ENCODE data around the gene NOXA1.

NOXA1 gene

DNA sequence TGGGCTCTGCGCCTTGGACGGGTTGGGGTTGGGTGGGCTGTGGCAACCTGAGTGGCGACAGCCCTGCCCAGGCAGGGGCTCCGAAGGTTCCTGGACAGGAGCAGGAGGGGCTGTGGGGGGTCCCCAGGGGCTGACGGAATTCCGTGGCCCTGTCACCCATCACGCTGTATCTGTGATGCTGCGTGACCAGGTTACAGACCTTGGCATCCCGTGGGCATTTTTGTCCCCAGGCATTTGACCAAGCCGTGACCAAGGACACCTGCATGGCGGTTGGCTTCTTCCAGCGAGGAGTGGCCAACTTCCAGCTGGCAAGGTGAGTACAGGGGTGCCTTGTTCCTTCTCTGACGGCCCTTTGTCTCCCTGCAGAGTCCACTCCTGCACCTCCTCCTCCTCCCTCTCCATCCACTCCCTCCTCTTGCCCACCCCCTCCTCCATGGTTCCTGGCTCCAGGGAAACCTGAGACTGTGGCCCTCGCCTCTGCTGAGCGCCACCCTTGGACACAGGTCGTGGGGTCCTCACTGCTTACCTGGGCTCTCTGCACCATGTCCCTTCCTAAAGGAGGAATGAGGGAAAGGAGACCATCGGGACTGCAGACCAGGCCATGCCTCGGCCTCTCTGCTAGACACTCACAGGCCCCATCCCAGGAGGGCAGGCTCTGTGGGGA, 3.0 kb downstream of the NOXA1 start:
- no peak for DNase-seq (ENCODE audit: low read depth)

DNA sequence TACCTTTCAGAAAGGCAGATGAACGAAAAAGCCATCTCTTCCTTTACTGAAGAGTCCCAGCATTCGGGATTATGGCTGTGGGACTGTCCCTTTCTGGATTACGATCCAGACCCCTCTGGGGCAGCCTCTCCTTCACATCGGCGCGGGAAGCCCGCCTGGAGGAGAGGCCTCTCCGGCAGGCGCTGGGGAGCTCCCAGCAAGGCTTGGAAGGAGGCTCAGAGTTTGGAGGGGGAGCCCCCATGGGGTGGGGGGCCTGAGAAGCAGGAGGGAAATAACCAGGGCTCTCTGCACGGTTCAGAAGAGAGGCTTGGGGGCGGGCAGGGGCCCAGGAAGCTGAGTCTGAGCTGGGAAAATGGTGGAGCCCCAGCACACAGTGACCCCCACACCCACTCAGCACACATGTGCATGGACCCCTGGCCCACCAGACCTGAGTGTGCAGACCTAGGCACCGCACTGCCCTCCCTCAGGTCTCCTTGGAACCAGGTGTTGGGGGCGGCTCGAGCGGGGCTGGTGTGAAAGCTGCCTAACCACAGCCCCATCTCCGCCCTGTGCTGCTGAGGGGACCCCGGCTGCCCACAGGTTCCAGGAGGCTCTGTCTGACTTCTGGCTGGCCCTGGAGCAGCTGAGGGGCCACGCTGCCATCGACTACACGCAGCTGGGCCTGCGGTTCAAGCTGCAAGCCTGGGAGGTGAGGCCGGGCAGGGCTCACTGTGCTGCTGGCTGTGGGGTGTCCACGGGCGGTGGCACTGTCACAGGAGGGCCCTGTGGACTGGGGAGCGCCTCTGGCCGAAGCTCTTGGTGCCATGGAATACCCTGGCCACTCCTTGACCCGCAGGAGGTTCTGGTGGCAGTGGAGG, 4.5 kb downstream of the NOXA1 start:
- no peak for DNase-seq (ENCODE audit: low read depth)

DNA sequence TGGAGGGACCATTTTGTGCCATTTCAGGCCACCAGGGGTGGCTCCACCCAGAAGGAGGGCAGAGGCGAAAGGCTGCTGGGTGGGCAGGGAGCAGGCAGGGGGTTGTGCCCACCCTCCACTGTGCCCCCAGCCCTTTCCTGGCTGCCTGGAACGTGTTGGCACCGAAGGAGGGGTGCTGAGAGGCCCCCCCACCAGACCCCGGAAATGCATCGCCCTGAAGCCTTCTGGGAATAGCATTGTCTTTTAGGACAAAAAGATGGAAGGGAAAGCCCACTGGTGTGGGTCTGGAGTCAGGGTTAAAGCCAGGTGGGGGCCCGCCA, 5.1 kb downstream of the NOXA1 start:
- no peak for DNase-seq (ENCODE audit: low read depth)

DNA sequence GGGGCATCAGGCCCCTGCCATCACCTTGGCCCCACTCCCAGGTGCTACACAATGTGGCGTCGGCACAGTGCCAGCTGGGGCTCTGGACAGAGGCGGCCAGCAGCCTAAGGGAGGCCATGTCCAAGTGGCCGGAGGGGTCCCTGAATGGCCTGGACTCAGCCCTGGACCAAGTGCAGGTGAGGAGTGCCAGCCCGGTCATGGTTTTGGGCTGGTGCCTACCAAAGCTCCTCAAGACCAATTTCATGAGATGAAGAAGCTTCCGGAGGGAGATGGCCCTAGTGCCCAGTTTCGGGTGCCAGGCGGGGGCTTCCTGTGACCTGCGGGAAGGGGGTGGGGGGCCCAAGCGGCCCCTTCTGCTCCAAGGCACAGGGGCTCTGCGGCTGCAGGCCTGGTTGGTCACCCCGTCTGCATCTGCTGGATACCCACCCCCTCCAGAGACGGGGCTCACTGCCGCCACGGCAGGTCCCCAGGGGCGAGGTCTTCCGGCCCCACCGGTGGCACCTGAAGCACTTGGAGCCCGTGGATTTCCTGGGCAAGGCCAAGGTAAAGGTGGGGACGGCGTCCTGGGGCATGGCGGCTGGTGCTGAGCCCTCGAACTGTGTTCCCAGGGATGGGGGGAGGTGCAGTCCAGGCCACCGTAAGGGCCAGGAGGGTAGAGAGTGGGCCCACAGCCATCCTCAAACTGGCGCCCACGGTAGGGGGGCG, 5.8 kb downstream of the NOXA1 start:
- no peak for DNase-seq (ENCODE audit: low read depth)

DNA sequence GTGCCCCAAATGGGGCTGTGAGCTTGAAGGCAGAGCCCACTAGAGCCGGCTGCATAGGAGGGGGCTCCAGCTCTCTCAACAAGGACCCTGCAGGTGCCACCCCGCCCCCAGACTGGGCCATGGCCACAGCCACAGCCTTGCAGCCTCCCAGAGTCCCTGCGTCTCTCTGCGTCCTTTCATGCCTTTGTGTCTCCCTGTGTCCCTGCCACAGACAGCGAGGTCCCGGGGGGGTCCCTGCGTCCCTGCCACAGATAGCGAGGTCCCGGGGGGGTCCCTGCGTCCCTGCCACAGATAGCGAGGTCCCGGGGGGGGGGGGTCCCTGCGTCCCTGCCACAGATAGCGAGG, 6.3 kb downstream of the NOXA1 start:
- DNase-seq (ENCODE audit: low read depth): no peak

DNA sequence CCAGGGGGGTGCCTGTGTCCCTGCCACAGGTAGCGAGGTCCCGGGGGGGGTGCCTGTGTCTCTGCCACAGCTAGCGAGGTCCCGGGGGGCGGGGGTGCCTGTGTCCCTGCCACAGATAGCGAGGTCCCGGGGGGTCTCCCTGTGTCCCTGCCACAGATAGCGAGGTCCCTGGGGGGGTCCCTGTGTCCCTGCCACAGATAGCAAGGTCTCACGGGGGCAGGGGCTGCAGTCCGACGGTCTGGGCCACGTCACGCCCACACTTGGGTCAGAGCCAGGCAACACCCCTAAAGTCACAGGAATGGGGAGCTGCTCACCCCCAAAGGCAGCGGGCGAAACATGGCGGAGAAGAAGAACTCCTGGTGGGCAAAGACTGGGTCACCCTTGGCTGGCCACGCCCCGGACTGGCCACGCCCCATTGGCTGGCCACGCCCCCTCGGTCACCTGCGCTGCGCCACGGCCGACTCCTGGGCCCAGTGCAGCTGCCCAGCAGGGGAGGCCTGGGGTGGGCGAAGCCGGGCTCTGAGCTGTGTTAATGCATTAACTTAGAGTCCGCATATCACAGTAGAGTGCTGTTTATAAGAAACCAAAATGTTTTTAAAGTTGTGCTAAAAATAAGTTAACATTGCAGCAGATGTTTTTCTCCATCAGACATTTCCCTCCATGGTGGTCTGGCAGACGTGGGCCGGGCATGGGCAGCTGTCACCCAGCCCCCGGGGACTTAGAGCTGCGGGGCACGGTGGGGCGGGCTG, 7.0 kb downstream of the NOXA1 start:
- DNase-seq (ENCODE audit: low read depth): no peak

DNA sequence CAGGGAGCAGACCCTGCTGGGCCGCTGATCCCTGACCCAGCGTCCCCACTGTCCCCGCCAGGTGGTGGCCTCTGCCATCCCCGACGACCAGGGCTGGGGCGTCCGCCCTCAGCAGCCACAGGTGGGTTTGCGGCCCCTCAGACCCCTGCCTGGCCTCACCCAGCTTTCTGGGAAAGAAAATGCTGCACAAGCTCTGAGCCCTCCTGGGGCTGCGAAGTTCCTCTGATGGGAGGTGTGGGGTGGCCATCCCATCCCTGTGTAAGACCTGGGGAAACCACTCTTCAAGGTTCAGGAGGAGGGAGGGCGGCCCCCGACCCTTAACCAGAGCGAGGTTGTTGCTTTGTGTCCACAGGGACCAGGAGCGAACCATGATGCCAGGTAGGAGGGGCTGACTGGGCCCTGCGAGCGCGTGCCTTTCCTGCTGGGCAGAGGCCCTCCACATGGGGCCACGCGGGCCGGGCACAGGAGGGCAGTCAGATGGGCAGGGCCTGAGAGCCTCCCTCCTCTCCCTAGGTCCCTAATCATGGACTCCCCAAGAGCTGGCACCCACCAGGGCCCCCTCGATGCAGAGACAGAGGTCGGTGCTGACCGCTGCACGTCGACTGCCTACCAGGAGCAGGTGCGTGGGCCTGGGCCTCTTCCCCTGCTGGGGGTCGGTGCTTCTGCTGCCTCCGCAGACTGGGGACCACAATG, 7.7 kb downstream of the NOXA1 start:
- no peak for DNase-seq (ENCODE audit: low read depth)

DNA sequence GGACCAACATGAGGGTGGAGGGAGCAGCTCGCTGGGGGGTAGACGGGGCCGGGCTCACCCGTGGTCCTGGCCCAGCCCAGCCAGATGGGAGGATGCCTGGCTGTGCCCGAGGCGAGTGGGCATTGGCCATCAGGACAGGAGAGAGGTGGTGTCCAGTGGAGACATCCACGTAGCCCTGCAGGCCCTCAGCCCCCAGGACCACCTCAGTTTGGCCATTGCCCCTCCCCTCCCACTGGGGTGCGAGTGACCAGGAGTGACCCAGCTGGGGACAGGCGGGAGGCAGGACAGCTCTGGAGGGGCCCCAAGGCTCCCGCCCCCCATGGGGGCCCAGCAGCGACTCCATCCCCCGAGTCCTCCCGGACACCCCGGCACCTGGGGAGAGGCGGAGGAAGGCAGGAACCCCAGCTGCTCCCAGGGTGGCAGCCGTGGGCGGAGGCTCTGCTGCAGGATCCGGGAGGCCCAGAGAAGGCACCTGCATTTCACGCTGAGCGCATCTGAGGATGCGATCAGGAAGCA, 8.3 kb downstream of the NOXA1 start:
- no peak for DNase-seq (ENCODE audit: low read depth)

DNA sequence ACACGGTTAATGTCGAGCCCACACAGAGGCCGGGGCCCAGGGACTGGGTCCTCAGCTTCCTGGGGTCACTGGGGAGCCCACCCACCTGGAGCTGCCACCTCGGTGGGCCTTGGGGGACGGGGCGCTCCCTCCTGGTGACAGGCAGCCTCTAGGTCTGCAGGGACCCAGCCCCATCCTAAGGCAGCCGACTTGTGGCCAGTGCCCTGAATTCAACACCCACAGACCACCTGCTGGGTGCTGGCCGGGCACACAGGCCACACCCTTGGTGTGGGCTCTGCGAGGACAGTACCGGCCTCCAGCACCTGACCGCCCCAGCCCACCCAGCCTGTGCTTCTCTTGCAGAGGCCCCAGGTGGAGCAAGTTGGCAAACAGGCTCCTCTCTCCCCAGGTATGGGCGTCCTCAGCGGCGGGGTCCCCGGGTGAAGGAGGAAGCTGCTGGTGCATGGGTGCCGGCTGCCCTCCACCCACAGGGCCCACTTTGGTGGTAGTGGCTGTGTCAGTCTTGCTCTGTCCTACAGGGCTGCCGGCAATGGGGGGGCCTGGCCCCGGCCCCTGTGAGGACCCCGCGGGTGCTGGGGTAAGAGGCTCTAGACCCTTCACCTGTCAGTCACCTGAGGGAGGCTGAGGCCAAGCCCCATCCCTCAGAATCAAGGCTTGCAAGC, 9.6 kb downstream of the NOXA1 start:
- DNase-seq (ENCODE audit: low read depth): no peak

DNA sequence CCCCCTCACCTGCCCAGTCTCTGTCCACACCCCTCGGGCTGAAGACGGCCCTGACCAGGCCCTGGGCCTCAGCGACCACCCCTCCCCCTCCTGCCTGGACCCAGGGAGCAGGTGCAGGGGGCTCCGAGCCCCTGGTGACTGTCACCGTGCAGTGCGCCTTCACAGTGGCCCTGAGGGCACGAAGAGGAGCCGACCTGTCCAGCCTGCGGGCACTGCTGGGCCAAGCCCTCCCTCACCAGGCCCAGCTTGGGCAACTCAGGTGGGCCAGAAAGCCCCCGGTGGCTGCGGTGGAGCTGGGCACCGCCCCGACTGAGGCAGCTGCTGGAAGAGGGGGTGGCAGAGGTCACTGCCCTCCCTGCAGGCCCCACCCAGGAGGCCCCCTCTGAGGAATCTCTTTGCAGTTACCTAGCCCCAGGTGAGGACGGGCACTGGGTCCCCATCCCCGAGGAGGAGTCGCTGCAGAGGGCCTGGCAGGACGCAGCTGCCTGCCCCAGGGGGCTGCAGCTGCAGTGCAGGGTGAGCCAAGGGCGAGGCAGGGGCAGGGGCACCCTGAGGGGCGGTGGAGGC, 10.2 kb downstream of the NOXA1 start:
- no peak for DNase-seq (ENCODE audit: low read depth)

DNA sequence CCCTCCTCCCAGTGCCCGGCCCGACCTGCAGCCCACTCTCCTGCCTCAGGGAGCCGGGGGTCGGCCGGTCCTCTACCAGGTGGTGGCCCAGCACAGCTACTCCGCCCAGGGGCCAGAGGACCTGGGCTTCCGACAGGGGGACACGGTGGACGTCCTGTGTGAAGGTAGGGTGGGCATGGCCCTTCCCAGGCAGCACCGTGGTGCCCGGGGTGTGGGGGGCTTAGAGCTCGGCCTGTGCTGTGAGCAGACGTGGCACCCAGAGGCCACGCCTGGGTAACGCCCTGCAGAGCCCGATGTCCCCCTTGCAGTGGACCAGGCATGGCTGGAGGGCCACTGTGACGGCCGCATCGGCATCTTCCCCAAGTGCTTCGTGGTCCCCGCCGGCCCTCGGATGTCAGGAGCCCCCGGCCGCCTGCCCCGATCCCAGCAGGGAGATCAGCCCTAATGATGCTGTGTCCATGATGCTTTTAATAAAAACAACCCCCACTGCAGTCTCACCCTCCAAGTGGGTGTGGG, 10.8 kb downstream of the NOXA1 start:
- no peak for DNase-seq (ENCODE audit: low read depth)

DNA sequence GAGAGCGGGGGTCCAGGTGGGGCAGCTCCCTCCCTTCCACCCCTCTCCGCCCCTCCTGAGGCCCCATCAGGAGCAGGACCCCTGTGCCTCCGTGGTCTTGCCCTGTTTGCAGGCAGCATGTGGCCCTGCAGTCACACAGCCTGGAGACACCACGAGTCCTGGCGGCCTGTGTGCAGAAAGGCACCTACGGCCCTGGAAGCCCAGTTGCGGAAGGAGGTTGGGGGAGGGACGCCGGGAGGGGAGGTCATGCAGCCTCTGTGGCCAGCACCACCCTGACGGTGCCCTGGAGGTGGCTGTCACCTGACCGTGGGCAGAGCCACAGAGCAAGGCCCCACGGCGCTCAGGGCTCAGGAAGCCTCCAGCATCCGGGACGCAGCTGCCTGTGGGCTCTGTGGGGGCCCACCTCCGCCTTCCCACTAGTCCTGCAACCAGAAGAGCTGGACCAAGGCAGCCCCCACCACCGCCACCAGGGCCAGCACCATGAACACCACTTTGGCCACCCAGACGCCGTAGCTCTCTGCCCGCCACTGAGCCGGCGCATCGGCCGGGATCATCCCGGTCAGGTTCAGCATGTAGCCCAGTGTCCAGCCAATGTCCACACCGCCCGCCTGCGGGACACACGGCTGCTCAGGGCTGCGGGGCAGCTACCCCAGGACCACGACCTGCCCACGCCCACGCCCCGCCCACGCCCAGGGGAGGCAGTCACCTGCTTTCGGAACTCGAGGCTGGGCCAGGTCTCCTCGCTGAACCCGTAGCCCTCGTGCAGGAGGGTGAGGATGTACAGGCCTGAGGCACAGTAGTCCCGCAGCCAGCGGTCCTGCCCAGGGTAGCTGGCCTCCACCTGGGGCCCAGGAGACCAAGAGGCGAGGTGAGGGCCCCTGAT, 11.5 kb downstream of the NOXA1 start:
- DNase-seq (ENCODE audit: low read depth): no peak

DNA sequence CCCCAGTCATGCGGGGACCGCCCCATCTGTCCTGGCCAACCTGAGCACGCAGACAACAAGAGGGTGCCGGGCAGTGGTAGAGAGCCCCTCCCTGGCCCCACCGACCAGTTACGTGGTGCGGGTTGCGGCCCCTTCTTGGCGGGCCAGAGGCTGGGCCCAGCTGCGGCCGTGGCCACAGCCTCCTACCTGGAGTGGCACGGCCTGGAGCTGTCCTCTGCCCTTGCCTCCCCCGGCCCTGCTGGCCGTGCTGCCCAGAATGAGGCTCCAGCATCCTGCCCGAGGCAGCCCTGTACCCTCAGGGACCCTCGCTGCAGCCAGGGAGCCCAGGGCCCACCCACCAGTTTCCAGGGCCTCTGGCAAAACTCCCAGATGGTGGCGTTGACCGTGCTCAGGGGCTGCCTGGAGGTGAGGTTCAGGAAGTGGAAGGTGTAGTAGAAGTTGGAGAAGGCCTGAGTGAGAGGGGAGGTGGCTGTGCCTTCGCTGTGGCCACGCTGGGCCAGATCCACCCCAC, 12.2 kb downstream of the NOXA1 start:
- no peak for DNase-seq (ENCODE audit: low read depth)

DNA sequence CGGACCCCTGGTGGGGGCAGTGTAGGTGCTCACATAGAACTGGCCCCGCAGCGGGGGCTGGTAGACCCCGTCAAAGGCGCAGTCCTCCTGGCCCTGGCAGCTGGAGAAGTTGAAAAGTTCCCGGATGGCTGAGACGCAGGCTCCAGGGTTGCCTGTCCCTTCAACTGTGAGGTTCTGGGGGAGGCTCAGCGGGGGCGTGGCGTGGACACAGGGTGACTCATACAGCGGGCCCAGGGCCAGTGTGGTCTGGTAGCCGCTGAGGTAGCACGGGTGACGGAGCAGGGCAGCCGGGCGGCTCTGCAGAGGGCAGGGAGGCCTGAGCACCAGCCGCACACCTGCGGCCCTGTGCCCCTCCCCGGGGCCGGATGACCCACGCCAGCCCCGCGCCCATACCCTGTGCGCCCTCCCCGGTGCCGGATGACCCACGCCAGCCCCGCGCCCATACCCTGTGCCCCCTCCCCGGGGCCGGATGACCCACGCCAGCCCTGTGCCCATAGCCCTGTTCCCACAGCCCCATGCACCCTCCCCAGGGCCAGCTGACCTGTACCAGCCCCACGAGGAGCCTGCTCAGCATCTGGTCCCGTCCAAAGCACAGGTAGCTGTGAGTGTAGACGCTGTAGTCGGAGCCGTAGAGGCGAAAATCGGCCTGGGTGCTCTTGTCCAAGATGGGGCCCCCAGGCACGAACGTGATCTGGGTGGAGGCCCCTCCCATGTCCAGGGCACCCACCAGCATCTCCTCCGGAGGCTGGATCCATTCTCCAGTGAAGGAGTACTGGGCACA, 13.0 kb downstream of the NOXA1 start:
- DNase-seq (ENCODE audit: low read depth): peak; percentile 55

DNA sequence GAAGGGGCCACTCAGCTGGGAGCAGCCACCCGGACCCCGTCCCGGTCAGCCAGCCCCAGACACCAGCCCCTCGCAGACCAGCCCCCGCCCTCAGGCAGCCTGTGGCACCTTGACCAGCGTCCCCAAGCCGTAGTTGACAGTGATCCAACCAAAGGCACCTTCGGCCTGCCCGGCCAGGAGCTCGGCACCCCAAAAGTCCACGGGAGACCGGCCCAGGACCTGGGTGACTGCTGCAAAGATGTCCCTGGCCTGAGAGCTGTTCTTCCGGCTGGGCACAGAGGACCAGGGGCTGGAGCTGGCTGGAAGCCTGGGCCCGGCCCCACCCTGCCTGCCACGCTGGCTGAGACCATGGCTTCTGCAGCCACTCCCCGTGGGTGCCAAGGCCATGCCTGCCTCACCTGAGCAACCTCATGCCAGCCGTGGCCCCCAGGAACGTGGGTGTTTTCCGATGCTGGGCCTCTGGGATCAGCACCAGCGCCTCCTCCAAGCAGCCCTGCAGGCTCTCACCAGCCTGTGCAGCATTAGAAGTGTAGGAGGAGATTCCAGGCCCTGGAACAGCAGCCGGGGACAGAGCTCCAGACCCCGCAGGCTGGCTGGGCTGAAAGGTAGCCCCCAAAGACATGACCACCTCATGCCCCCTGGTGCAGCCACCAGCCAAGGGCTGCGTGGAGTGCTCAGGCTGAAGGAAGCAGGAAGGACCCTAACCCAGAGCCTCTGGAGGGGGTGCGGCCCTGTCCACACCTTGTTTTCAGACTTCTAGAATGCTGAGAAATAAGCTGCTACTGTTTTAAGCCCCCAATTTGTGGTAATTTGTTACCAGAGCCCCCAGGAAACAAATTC, 13.8 kb downstream of the NOXA1 start:
- no peak for DNase-seq (ENCODE audit: low read depth)

DNA sequence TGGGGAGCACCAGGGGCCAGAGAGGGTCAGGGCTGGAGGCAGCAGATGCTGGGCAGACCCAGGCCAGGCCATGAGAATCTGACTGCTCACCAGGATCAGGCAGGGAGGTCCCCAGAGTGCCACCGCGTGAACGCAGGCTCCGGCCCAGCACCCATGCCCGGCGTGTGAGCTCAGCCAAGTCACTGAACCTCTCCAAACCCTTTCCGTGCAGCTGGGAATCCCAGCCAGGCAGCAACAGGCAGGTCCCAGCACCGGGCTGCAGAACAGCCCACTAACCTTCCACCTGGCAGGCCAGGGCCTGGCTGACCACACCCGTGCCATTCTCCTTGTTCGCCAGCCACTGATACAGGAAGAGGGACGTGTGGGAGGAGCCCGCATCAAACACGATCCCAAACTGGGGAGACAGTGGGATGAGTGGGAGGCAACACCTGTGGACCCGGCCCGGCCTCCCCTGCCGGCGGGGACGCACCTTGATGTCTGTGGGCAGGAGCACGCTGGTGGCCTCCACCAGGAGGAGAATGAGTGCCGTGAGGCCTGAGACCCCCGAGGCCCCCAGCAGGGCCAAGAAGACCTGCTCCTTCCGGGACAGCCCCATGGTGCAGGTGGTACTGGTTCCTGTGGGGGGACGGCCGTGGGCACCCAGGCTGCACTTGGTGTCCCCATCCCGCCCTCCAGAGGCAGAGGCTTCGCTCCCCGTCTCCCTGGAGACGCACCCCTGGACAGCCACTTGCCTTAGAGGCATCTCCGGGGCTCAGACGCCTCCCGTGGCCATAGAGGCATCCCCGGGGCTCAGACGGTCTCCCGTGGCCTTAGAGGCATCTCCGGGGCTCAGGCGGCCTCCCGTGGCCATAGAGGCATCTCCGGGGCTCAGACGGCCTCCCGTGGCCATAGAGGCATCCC, 14.7 kb downstream of the NOXA1 start:
- DNase-seq (ENCODE audit: low read depth): no peak

Measured in fibroblast of gingiva (primary cell).